Activated gamma-delta T cell treated with anti-CD3 and anti-CD28 coated beads, Interleukin-2, amount 50 U/mL, for 16 hours (primary cell): Measurements from ENCODE around the gene WWC1.

Experiments
- DNase-seq: peaks from one replicate; pipeline ENCODE4 v3.0.0-alpha.2; 2020; ENCODE audit warnings: low read depth

WWC1 gene

GRCh38 chr5:168494057-168494555, 202.7 kb downstream of the WWC1 start:
- DNase-seq = no peak

GRCh38 chr5:168502563-168503237, 211.3 kb downstream of the WWC1 start:
- no peak for DNase-seq

DNA sequence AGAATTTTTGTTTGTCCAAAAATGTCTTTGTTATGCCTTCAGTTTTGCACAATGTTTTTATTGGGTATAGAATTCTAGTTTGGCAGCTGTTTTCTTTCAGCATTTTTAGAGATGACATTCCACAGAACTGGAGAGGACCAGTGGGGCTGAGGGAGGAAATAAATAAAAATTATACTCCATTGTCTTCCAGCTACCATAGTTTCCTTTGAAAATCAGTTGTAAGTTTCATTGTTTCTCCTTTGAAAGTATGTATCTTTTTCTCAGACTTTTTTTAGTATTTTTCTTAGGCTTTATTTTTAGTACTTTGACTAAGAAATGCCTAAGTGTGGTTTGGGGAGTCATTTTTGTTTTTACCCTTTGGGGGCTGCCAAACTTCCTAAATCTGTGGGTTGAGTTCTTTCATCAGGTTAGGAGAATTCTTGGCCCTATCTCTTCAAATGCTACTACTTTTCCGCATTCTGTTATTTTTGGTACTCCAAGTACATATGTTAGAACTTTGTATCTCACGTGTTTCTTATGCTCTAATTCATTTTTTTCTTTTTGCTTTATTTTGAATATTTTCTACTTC, 222.5 kb downstream of the WWC1 start:
- DNase-seq = no peak
